ENCODE measurements around the gene ATF6B.
A peak's percentile ranks its signal among the peaks of the same experiment; 100 is the strongest.

Gene ATF6B

GRCh38 chr6:32083812-32084768 is 44.0 kb downstream of the ATF6B start:
- no peak overlapping the region for H3K23ac ChIP-seq (ENCODE audit: low read length)
- peaks cover 4% of the 10 kb centered on the region for H3K79me1 ChIP-seq (ENCODE audit: low read length)
- H3K27ac ChIP-seq (ENCODE audit: low read depth, low read length): no peak overlapping the region
- no peaks in the 10 kb centered on the region for H3K36me3 ChIP-seq (ENCODE audit: control insufficient read depth in 1 of 2, insufficient read depth in 2 of 2, low read length in 2 of 2)
- no peak overlapping the region for H2BK120ac ChIP-seq (ENCODE audit: insufficient read depth, low read length, poor library complexity)
- no peak overlapping the region for H2AK5ac ChIP-seq (ENCODE audit: low read length)
- DNase-seq: no peak
- H3K4ac ChIP-seq (ENCODE audit: low read depth, low read length): no peak overlapping the region
- no peak overlapping the region for H4K8ac ChIP-seq (ENCODE audit: low read depth, low read length)
- no peak overlapping the region for H4K12ac ChIP-seq (ENCODE audit: low read depth, low read length)
- no peak overlapping the region for H3K9ac ChIP-seq (ENCODE audit: low read length)
- H3K9me3 ChIP-seq (ENCODE audit: insufficient read depth, low read depth, low read length): peaks cover 3% of the 10 kb centered on the region
- H2BK12ac ChIP-seq (ENCODE audit: low read length): no peak overlapping the region
- peaks cover 3% of the 10 kb centered on the region for H3K79me2 ChIP-seq (ENCODE audit: control insufficient read depth, insufficient read depth, low read length, poor library complexity)
- H3K4me2 ChIP-seq (ENCODE audit: low read length): no peak overlapping the region
- peaks cover 5 to 13% of the 10 kb centered on the region in 2 experiments for H3K4me1 ChIP-seq (ENCODE audit: control insufficient read depth in 1 of 2, insufficient read depth in 2 of 2, low read length in 2 of 2)
- no peak overlapping the region for H3K14ac ChIP-seq (ENCODE audit: low read length)
- H3K4me3 ChIP-seq (ENCODE audit: low read depth, low read length): no peak overlapping the region
- no peak overlapping the region for H2BK5ac ChIP-seq (ENCODE audit: low read depth, low read length, poor library complexity)
- H2AFZ ChIP-seq (ENCODE audit: insufficient read depth, low read length, poor library complexity): no peak overlapping the region
- no peak overlapping the region for H3K18ac ChIP-seq (ENCODE audit: low read length)
- no peaks in the 10 kb centered on the region for H3K27me3 ChIP-seq (ENCODE audit: insufficient read depth, low read length)
- H4K91ac ChIP-seq (ENCODE audit: low read depth, low read length): no peak overlapping the region
- WGBS (ENCODE audit: extremely low coverage, insufficient coverage, insufficient read length): no CpG with 5 or more reads among the region's 22 CpGs

GRCh38 chr6:32082935-32083334 is 45.1 kb downstream of the ATF6B start:
- no CpG with 5 or more reads among the region's 9 CpGs for WGBS (ENCODE audit: extremely low coverage, insufficient coverage, insufficient read length)
- Histone ChIP-seq H3K27me3 (ENCODE audit: insufficient read depth, low read length) (no peaks in the 10 kb centered on the region), H3K4ac (ENCODE audit: low read depth, low read length) (no peak overlapping the region), H2AK5ac (ENCODE audit: low read length) (no peak overlapping the region), H3K4me1 (ENCODE audit: control insufficient read depth in 1 of 2, insufficient read depth in 2 of 2, low read length in 2 of 2) (peaks cover 5 to 13% of the 10 kb centered on the region in 2 experiments), H3K4me3 (ENCODE audit: low read depth, low read length) (no peak overlapping the region), H3K79me2 (ENCODE audit: control insufficient read depth, insufficient read depth, low read length, poor library complexity) (peaks cover 3% of the 10 kb centered on the region), H3K9me3 (ENCODE audit: insufficient read depth, low read depth, low read length) (peaks cover 3% of the 10 kb centered on the region), H4K8ac (ENCODE audit: low read depth, low read length) (no peak overlapping the region), H3K79me1 (ENCODE audit: low read length) (peaks cover 3% of the 10 kb centered on the region), H3K9ac (ENCODE audit: low read length) (no peak overlapping the region), H4K12ac (ENCODE audit: low read depth, low read length) (no peak overlapping the region), H2AFZ (ENCODE audit: insufficient read depth, low read length, poor library complexity) (no peak overlapping the region), H2BK120ac (ENCODE audit: insufficient read depth, low read length, poor library complexity) (no peak overlapping the region), H3K14ac (ENCODE audit: low read length) (no peak overlapping the region), H3K27ac (ENCODE audit: low read depth, low read length) (no peak overlapping the region), H3K23ac (ENCODE audit: low read length) (no peak overlapping the region), H3K18ac (ENCODE audit: low read length) (no peak overlapping the region), H4K91ac (ENCODE audit: low read depth, low read length) (no peak overlapping the region), H3K36me3 (ENCODE audit: control insufficient read depth in 1 of 2, insufficient read depth in 2 of 2, low read length in 2 of 2) (no peaks in the 10 kb centered on the region), H3K4me2 (ENCODE audit: low read length) (no peak overlapping the region), H2BK12ac (ENCODE audit: low read length) (no peak overlapping the region), H2BK5ac (ENCODE audit: low read depth, low read length, poor library complexity) (no peak overlapping the region)
- DNase-seq: peak; percentile 82 to 86

- Histone ChIP-seq H3K4me2 (ENCODE audit: low read length) (no peak overlapping the region), H3K79me2 (ENCODE audit: control insufficient read depth, insufficient read depth, low read length, poor library complexity) (peaks cover 3% of the 10 kb centered on the region), H3K14ac (ENCODE audit: low read length) (no peak overlapping the region), H2BK12ac (ENCODE audit: low read length) (no peak overlapping the region), H4K91ac (ENCODE audit: low read depth, low read length) (no peak overlapping the region), H3K4me1 (ENCODE audit: control insufficient read depth in 1 of 2, insufficient read depth in 2 of 2, low read length in 2 of 2) (peaks cover 5 to 11% of the 10 kb centered on the region in 2 experiments), H3K27me3 (ENCODE audit: insufficient read depth, low read length) (no peaks in the 10 kb centered on the region), H2BK5ac (ENCODE audit: low read depth, low read length, poor library complexity) (no peak overlapping the region), H2AFZ (ENCODE audit: insufficient read depth, low read length, poor library complexity) (no peak overlapping the region), H2AK5ac (ENCODE audit: low read length) (no peak overlapping the region), H3K4ac (ENCODE audit: low read depth, low read length) (no peak overlapping the region), H3K9ac (ENCODE audit: low read length) (no peak overlapping the region), H3K9me3 (ENCODE audit: insufficient read depth, low read depth, low read length) (peaks cover 3% of the 10 kb centered on the region), H4K12ac (ENCODE audit: low read depth, low read length) (no peak overlapping the region), H3K79me1 (ENCODE audit: low read length) (peaks cover 2% of the 10 kb centered on the region), H3K18ac (ENCODE audit: low read length) (no peak overlapping the region), H3K23ac (ENCODE audit: low read length) (no peak overlapping the region), H4K8ac (ENCODE audit: low read depth, low read length) (no peak overlapping the region), H3K36me3 (ENCODE audit: control insufficient read depth in 1 of 2, insufficient read depth in 2 of 2, low read length in 2 of 2) (no peaks in the 10 kb centered on the region), H3K27ac (ENCODE audit: low read depth, low read length) (no peak overlapping the region), H3K4me3 (ENCODE audit: low read depth, low read length) (no peak overlapping the region), H2BK120ac (ENCODE audit: insufficient read depth, low read length, poor library complexity) (no peak overlapping the region)
- WGBS (ENCODE audit: extremely low coverage, insufficient coverage, insufficient read length): no CpG with 5 or more reads among the region's 6 CpGs
- no peak for DNase-seq
These were observed 45.6 kb downstream of the ATF6B start for GRCh38 chr6:32082478-32082877.

DNA sequence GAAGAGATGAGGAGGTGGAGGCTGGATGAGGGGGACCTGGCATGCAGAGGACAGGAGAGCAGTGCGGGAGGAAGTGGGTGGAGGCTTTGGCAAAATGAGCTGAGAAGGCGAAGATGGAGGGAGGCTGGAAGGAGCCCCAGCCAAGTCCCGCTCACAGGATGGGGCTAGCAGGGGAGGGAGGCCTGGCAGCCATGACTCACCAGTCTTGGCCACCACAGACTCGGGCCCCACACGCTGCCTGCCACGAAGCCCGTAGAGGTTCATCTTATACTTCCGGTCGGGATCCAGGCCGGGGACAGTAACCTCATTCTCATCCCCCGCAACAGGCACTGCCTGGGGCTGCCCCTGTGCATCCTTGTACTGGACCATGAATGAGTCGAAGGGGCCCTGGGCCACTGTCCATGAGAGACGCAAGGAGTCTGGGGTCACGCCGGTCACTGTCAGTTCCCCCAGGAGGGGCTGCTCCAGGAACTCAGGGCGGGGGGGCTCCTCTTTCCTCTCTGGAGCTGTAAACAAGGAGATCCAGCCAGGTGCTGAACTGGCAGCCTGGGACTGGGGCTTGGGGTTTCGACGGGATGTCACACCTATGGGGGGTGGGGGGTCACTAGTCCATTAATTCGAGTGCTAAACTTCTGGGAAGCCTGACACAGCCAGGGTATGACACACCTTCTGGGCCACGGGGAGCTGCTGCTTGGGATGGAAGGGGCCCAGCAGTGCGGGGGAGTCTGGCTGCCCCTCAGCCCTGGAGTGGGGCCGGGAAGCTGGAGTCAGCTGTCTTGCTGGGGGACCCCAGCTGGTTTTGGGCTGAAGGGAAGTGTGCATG is 46.7 kb downstream of the ATF6B start:
- Histone ChIP-seq H2BK12ac (ENCODE audit: low read length) (no peak overlapping the region), H3K4me2 (ENCODE audit: low read length) (no peak overlapping the region), H3K23ac (ENCODE audit: low read length) (no peak overlapping the region), H4K91ac (ENCODE audit: low read depth, low read length) (no peak overlapping the region), H3K27me3 (ENCODE audit: insufficient read depth, low read length) (no peaks in the 10 kb centered on the region), H2AK5ac (ENCODE audit: low read length) (no peak overlapping the region), H3K9me3 (ENCODE audit: insufficient read depth, low read depth, low read length) (no peaks in the 10 kb centered on the region), H3K9ac (ENCODE audit: low read length) (no peak overlapping the region), H3K79me2 (ENCODE audit: control insufficient read depth, insufficient read depth, low read length, poor library complexity) (no peaks in the 10 kb centered on the region), H3K18ac (ENCODE audit: low read length) (no peak overlapping the region), H2BK5ac (ENCODE audit: low read depth, low read length, poor library complexity) (no peak overlapping the region), H4K8ac (ENCODE audit: low read depth, low read length) (no peak overlapping the region), H4K12ac (ENCODE audit: low read depth, low read length) (no peak overlapping the region), H3K4me3 (ENCODE audit: low read depth, low read length) (no peak overlapping the region), H3K79me1 (ENCODE audit: low read length) (no peaks in the 10 kb centered on the region), H3K36me3 (ENCODE audit: control insufficient read depth in 1 of 2, insufficient read depth in 2 of 2, low read length in 2 of 2) (no peaks in the 10 kb centered on the region), H3K4ac (ENCODE audit: low read depth, low read length) (no peak overlapping the region), H3K14ac (ENCODE audit: low read length) (no peak overlapping the region), H2AFZ (ENCODE audit: insufficient read depth, low read length, poor library complexity) (no peak overlapping the region), H3K4me1 (ENCODE audit: control insufficient read depth in 1 of 2, insufficient read depth in 2 of 2, low read length in 2 of 2) (peaks cover 4 to 5% of the 10 kb centered on the region in 2 experiments), H3K27ac (ENCODE audit: low read depth, low read length) (no peak overlapping the region), H2BK120ac (ENCODE audit: insufficient read depth, low read length, poor library complexity) (no peak overlapping the region)
- DNase-seq: no peak
- no CpG with 5 or more reads among the region's 22 CpGs for WGBS (ENCODE audit: extremely low coverage, insufficient coverage, insufficient read length)
